Measurements from ENCODE around the gene HPGDS.

- no peak for TF ChIP-seq CTCF (IDR thresholded peaks at IDR 0.05)
- TF ChIP-seq POLR2A (IDR thresholded peaks at IDR 0.05): no peak
Measured at GRCh38 chr4:94375364-94375763, 32.7 kb upstream of the HPGDS start.
